Measurements from ENCODE around the gene PADI3.

PADI3 gene

DNA sequence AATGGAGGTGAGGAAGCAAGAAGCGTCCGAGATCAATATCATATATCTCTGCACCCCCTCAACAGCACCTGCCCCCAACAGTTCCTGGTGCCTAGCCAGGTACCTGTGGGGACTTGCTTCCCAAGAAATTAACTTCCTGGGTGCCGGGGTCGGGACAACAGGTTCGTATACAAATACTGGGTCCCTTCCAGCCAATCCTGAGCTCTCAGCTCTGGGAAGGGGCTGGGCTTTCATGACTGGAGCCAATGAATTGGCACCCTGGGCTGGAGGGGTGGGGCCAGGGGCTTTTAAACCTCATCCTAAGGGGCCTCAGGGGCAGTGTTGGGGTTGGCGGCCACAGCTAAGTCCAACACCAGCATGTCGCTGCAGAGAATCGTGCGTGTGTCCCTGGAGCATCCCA, at the start of gene PADI3:
Gene PADI3 (plus strand): TSS at position 318 of the 400 bp plus-strand sequence. CDS start 40 bp downstream, at position 358.
- TF ChIP-seq, protein P1, sequence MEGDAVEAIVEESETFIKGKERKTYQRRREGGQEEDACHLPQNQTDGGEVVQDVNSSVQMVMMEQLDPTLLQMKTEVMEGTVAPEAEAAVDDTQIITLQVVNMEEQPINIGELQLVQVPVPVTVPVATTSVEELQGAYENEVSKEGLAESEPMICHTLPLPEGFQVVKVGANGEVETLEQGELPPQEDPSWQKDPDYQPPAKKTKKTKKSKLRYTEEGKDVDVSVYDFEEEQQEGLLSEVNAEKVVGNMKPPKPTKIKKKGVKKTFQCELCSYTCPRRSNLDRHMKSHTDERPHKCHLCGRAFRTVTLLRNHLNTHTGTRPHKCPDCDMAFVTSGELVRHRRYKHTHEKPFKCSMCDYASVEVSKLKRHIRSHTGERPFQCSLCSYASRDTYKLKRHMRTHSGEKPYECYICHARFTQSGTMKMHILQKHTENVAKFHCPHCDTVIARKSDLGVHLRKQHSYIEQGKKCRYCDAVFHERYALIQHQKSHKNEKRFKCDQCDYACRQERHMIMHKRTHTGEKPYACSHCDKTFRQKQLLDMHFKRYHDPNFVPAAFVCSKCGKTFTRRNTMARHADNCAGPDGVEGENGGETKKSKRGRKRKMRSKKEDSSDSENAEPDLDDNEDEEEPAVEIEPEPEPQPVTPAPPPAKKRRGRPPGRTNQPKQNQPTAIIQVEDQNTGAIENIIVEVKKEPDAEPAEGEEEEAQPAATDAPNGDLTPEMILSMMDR (IDR thresholded peaks at IDR 0.05; ENCODE audit: low read depth, low read length): no peak
- TF ChIP-seq MYC (IDR thresholded peaks at IDR 0.05; ENCODE audit: low read depth, low read length) (no peak), MAX (IDR thresholded peaks at IDR 0.05; ENCODE audit: low read depth, low read length) (no peak), POLR2A (IDR thresholded peaks at IDR 0.05; ENCODE audit: extremely low read depth, insufficient read length) (no peak)
- no peak for DNase-seq (ENCODE audit: low read depth)
- no peak within 1 kb of the TSS for H3K4me3 ChIP-seq (ENCODE audit: low read depth, low read length)

DNA sequence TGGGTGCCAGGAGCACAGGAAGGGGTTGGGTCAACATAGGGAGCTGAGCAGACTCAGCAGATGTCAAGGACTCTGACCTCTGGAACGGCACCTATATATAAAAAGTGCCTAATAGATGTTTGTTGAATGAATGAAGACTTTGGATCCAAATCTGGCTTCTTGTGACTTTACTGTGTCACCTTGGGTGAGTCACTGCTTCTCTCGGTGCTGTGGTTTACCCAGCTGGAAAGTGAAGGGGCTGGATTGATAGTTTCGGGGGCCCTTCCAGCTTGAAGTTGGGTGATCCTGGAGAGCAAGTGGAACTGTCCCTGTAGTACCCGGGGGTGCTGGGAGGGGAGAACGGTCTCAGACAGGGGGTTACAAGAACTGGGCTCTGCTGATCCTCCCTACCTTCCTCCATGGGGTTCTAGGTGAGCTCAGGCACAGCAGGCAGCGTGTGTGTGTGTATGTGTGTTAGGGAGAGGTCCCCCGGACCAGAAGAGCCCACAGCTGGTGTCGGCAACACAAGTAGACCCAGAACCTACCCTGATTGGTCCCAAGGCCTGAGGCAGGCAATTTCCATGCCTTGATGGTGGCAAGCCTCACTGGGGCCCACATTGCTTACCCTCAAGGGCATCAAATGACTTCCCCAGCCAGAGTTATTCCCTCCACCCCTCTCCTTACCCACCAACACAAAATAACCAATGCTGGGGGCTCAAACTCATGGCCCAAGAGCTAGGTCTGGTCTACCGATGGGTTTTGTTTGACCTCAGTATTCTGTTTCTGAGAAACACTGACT, 49.4 kb upstream of the PADI3 start:
- TF ChIP-seq POLR2A (IDR thresholded peaks at IDR 0.05; ENCODE audit: extremely low read depth, insufficient read length) (no peak), MYC (IDR thresholded peaks at IDR 0.05; ENCODE audit: low read depth, low read length) (no peak), MAX (IDR thresholded peaks at IDR 0.05; ENCODE audit: low read depth, low read length) (no peak)
- TF ChIP-seq, protein P1 (IDR thresholded peaks at IDR 0.05; ENCODE audit: low read depth, low read length): no peak
- no peak overlapping the region for H3K4me3 ChIP-seq (ENCODE audit: low read depth, low read length)
- DNase-seq (ENCODE audit: low read depth): no peak

- DNase-seq (ENCODE audit: low read depth): no peak
- no peak for TF ChIP-seq MYC (IDR thresholded peaks at IDR 0.05; ENCODE audit: low read depth, low read length)
- TF ChIP-seq, protein P1 (IDR thresholded peaks at IDR 0.05; ENCODE audit: low read depth, low read length): no peak
- no peak for TF ChIP-seq POLR2A (IDR thresholded peaks at IDR 0.05; ENCODE audit: extremely low read depth, insufficient read length)
- TF ChIP-seq MAX (IDR thresholded peaks at IDR 0.05; ENCODE audit: low read depth, low read length): no peak
- no peak overlapping the region for H3K4me3 ChIP-seq (ENCODE audit: low read depth, low read length)
Observed at GRCh38 chr1:17200246-17200645, 48.7 kb upstream of the PADI3 start.

DNA sequence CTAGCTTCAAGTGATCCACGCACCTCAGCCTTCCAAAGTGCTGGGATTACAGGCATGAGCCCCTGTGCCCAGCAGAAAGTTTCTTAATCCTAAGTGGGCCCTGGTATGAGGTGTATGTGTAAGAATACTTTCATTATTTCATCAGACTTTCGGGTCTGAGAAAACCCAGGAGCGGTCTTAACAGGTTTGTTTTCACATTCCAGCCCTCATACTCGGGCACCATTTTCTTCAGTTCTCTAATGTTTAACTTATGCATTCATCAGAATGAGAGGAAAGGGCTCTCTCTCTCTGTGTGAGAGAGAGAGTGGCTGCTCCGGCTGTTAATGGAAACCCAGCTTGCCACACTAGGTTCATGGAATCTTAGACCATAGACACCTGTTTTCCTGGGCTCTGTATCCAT, 48.1 kb upstream of the PADI3 start:
- H3K4me3 ChIP-seq (ENCODE audit: low read depth, low read length): no peak overlapping the region
- no peak for DNase-seq (ENCODE audit: low read depth)
- TF ChIP-seq MYC (IDR thresholded peaks at IDR 0.05; ENCODE audit: low read depth, low read length) (no peak), POLR2A (IDR thresholded peaks at IDR 0.05; ENCODE audit: extremely low read depth, insufficient read length) (no peak), MAX (IDR thresholded peaks at IDR 0.05; ENCODE audit: low read depth, low read length) (no peak)
- TF ChIP-seq, protein P1 (IDR thresholded peaks at IDR 0.05; ENCODE audit: low read depth, low read length): no peak

DNA sequence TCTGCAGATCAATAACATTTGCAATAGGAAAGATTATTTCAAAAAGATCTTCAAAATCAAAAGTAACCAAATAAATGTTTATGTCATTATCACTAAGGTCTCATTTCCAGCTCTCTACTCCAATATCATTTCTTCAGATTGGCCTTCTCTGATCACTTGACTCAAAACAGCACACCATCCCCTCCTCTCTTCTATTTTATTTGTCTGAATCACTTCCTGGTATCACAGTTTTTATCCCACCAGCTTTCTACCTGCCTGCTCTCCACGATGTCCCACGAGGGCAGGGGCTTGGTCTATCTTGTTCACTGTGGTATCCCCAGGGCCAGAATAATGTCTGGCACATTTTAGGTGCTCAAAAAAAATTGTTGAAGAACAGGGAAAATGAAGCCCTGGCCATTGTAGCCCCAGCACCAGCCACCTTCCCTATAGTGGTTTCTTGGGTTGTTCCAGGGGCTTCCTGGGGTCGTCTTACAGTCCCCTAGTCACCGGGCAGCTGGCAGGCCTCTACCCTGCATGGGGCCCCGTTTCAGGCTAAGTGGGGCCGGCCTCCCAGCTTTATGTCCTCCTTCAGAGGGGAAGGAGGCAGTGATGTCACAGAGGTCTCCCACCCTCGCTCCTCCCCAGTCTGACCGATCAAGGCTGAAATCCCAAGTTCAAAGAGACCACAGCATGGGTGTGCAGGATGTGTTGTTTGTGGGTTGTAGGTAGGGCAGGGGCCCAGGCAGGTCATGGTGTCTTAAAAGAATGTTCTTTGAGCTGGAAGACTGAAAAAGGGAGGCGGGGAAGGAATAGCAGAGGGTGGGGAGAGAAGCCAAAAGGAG, 47.5 kb upstream of the PADI3 start:
- TF ChIP-seq MYC (IDR thresholded peaks at IDR 0.05; ENCODE audit: low read depth, low read length): no peak
- TF ChIP-seq, protein P1 (IDR thresholded peaks at IDR 0.05; ENCODE audit: low read depth, low read length): no peak
- no peak for TF ChIP-seq POLR2A (IDR thresholded peaks at IDR 0.05; ENCODE audit: extremely low read depth, insufficient read length)
- no peak for TF ChIP-seq MAX (IDR thresholded peaks at IDR 0.05; ENCODE audit: low read depth, low read length)
- no peak overlapping the region for H3K4me3 ChIP-seq (ENCODE audit: low read depth, low read length)
- DNase-seq (ENCODE audit: low read depth): no peak
